Esophagus squamous epithelium (tissue), 5 donors: Measurements from ENCODE around the gene RAMAC. TPM values are rescaled to one million over a fixed set of nuclear protein-coding genes. Genes with fewer than 3 reads are reported as not detected.

ENCODE experiments used
- DNase-seq: peaks from one replicate; lab custom pipeline; 2025; lab: John Stamatoyannopoulos, UW
- H3K27ac ChIP-seq, 4 donors: fragments of 200-600 bp; sonication (generic); one replicate each; pipeline ENCODE4 v1.5.1; 2016 to 2019; ENCODE audit warnings: mild to moderate bottlenecking in 1 of 4
- H3K27me3 ChIP-seq, 4 donors: fragments of 200-600 bp; sonication (generic); 1 replicate in 3 of 4; 2 replicates in 1 of 4; pipeline versions ENCODE4 v1.5.1 to v1.6.0; 2017 to 2021; ENCODE audit warnings: antibody characterized with exemption in 1 of 4
- H3K36me3 ChIP-seq, 3 donors: fragments of 200-600 bp; sonication (generic); one replicate each; pipeline ENCODE4 v1.5.1; 2016 to 2019
- H3K4me1 ChIP-seq, 3 donors: fragments of 200-600 bp; sonication (generic); one replicate each; pipeline ENCODE4 v1.5.1; 2017 to 2019
- H3K4me3 ChIP-seq, 4 donors: fragments of 200-600 bp; sonication (generic); 1 replicate in 3 of 4; 2 replicates in 1 of 4; pipeline ENCODE4 v1.5.1; 2016 to 2019; ENCODE audit warnings: mild to moderate bottlenecking in 2 of 4, moderate library complexity in 1 of 4
- H3K9me3 ChIP-seq, 3 donors: fragments of 200-600 bp; sonication (generic); one replicate each; pipeline ENCODE4 v1.5.1; 2016 to 2019
- CTCF ChIP-seq, 6 experiments: fragments of 450-650 bp in 4 of 6; fragments of 200-600 bp in 2 of 6; sonication (generic) in 2 of 6; IDR thresholded peaks; one replicate each; pipeline ENCODE4 v1.5.1; 2016 to 2019; ENCODE audit warnings: antibody characterized with exemption in 6 of 6, mild to moderate bottlenecking in 4 of 6, moderate library complexity in 4 of 6
- POLR2A ChIP-seq, 4 donors: fragments of 450-650 bp; IDR thresholded peaks; one replicate each; pipeline ENCODE4 v1.6.1; 2017; ENCODE audit warnings: antibody characterized with exemption in 4 of 4, mild to moderate bottlenecking in 4 of 4, moderate library complexity in 3 of 4
- WGBS, 2 donors: methylation state at CpG; one replicate each; pipeline ENCODE4 v1.1.5; 2018; 5-methylcytosine and 5-hydroxymethylcytosine counted together
- intact Hi-C: fragments of 100-400 bp; cut with DNase I; formaldehyde crosslinking; loops from one replicate; pipeline ENCODE4 v1.15.0; 2022
- total RNA-seq, 4 donors: library from RNA; depleted of rRNA; stranded (reverse); fragments of >200 nt; gene quantifications; one replicate each; pipeline ENCODE4 v1.1.0, GENCODE V29; 2016
- donor health status: DM: yes; HTN: yes; CAD: no.

The RAMAC gene
- total RNA-seq, 4 donors from 2014 or later: 29.1 to 31.5 (median 31.1) TPM

GRCh38 chr15:82986442-82986780 is 401 bp downstream of the RAMAC start:
- Histone ChIP-seq H3K4me1 (peaks cover 0 to 22% (median 14%) of the 10 kb centered on the region in 3 donors), H3K27ac (peak overlapping the region; percentile 82 to 85 (median 83)), H3K27me3 (no peaks in the 10 kb centered on the region), H3K9me3 (no peaks in the 10 kb centered on the region), H3K36me3 (peaks cover 0 to 35% (median 0%) of the 10 kb centered on the region in 3 donors), H3K4me3 (peak overlapping the region; percentile 76 to 92 (median 82))
- DNase-seq: no peak
- intact Hi-C loops: no loop called here
- no peak for TF ChIP-seq CTCF (IDR thresholded peaks at IDR 0.05)
- no peak for TF ChIP-seq POLR2A (IDR thresholded peaks at IDR 0.05)
- 0% methylated on average over 4 of the region's 12 CpGs for WGBS, 2 donors

DNA sequence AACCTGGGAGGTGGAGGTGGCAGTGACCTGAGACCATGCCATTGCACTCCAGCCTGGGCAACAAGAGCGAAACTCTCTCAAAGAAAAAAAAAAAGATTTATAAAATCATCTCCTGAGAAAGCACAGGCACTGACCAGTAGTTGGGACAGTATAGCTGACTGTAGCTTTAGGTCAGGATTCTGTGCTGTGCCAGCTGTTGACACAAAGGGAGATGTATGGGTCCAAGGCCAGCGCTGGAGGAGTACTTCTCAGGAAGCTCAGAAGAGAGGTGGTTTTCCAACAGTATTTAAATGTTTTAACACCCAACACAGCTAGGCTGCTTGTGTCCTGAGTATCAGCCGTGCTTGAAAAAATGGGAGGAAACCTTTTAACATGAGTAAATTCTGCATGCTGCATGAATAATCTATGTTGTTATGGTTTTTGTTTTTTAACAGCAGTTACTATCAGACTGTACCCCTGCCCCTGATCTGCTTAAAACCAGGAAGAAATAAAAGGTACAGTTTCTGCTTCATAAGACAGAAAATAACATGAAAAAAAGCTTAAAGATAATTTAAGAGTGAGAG is 6.5 kb downstream of the RAMAC start:
- no peak overlapping the region for H3K4me3 ChIP-seq
- no peaks in the 10 kb centered on the region for H3K9me3 ChIP-seq
- TF ChIP-seq POLR2A (IDR thresholded peaks at IDR 0.05) (no peak), CTCF (IDR thresholded peaks at IDR 0.05) (no peak)
- peaks cover 0 to 3% (median 0%) of the 10 kb centered on the region in 3 donors for H3K4me1 ChIP-seq
- H3K27me3 ChIP-seq: no peaks in the 10 kb centered on the region
- intact Hi-C loops: no loop called here
- peaks cover 0 to 46% (median 0%) of the 10 kb centered on the region in 3 donors for H3K36me3 ChIP-seq
- WGBS, 2 donors: 79 to 97% methylated on average over 3 of the region's 3 CpGs
- no peak for DNase-seq
- no peak overlapping the region for H3K27ac ChIP-seq

DNA sequence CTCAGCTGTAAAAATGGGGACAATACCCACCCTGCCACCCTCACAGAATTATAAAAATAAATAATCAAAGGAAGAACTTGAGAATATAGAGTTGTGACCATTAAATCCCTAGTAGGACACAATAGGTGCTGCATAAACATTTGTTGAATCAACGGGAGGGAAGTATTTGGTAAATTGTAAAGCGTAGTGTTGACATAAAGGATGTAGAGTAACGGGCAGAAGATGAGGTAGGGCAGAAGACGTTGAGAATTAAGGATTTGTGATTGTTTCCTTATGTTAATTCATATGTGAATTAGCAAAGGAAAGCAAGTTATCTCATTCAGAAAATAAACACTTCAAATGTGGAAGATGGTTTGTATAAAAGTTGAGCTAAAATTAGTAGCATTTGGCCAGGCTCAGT is 7.1 kb downstream of the RAMAC start:
- WGBS, 2 donors: 58 to 70% methylated on average over 4 of the region's 4 CpGs
- H3K4me1 ChIP-seq: no peaks in the 10 kb centered on the region
- no peak overlapping the region for H3K4me3 ChIP-seq
- no peaks in the 10 kb centered on the region for H3K9me3 ChIP-seq
- peaks cover 0 to 40% (median 0%) of the 10 kb centered on the region in 3 donors for H3K36me3 ChIP-seq
- intact Hi-C loops: no loop called here
- no peaks in the 10 kb centered on the region for H3K27me3 ChIP-seq
- TF ChIP-seq CTCF (IDR thresholded peaks at IDR 0.05) (no peak), POLR2A (IDR thresholded peaks at IDR 0.05) (no peak)
- no peak overlapping the region for H3K27ac ChIP-seq
- no peak for DNase-seq

DNA sequence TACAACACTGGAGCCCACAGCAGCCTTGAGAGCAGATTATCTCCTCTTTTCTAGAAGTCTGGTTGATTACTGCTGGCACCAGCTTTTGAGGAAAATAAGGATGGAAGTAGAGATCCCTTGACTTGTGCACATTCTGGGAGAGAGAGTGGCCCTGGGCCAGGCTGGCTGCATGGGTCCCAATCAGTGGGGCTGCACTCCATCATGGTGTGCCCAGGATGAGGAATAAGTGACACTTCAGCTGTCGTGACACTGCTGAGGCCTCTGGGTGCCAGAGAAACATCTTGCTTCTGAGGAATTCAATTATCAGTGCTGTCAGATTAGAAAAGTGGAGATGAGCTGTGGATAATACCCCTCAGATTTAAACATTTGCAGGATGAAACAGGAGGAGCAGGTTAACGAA is 9.1 kb downstream of the RAMAC start:
- no peak for DNase-seq
- TF ChIP-seq POLR2A (IDR thresholded peaks at IDR 0.05) (no peak), CTCF (IDR thresholded peaks at IDR 0.05) (no peak)
- Histone ChIP-seq H3K4me3 (no peak overlapping the region), H3K9me3 (no peaks in the 10 kb centered on the region), H3K27ac (no peak overlapping the region), H3K36me3 (peaks cover 0 to 23% (median 0%) of the 10 kb centered on the region in 3 donors), H3K27me3 (no peaks in the 10 kb centered on the region), H3K4me1 (peaks cover 0 to 3% (median 3%) of the 10 kb centered on the region in 3 donors)
- intact Hi-C loops: no loop called here
- WGBS, 2 donors: 77 to 81% methylated on average over 2 of the region's 2 CpGs

GRCh38 chr15:82995938-82996337 is 9.9 kb downstream of the RAMAC start:
- no peak overlapping the region for H3K27ac ChIP-seq
- no peaks in the 10 kb centered on the region for H3K9me3 ChIP-seq
- no peaks in the 10 kb centered on the region for H3K27me3 ChIP-seq
- DNase-seq: no peak
- H3K36me3 ChIP-seq: peaks cover 0 to 17% (median 0%) of the 10 kb centered on the region in 3 donors
- TF ChIP-seq POLR2A (IDR thresholded peaks at IDR 0.05): no peak
- TF ChIP-seq CTCF (IDR thresholded peaks at IDR 0.05): no peak
- no peak overlapping the region for H3K4me3 ChIP-seq
- WGBS, 2 donors: 36 to 47% methylated on average over 3 of the region's 3 CpGs
- peaks cover 0 to 6% (median 5%) of the 10 kb centered on the region in 3 donors for H3K4me1 ChIP-seq
- intact Hi-C loops: no loop called here
